Measurements from ENCODE around the gene MT1A. TPM values are rescaled to one million over a fixed set of nuclear protein-coding genes. Genes with fewer than 3 reads are reported as not detected.
A peak's percentile ranks its signal among the peaks of the same experiment; 100 is the strongest.

The MT1A gene
- total and polyA plus RNA-seq, 2 of the 8 experiments (the other 6 are each of a cell fraction or from before 2014, with no cell fraction given): not detected

- H3K27ac ChIP-seq (ENCODE audit: low read depth, low read length): no peak overlapping the region
- H4K91ac ChIP-seq (replicated peaks; ENCODE audit: insufficient read length, low read length): no peak overlapping the region
- H3K4me2 ChIP-seq (ENCODE audit: insufficient read depth in 1 of 2, low read depth in 2 of 2, low read length in 2 of 2): peak overlapping the region; percentile 42 to 63
- ChIA-PET CTCF (ENCODE audit: partially characterized antibody) (interaction anchor here (1.4 to 3.0 kb wide), 3 partner anchors 11 to 32 kb away, joined by 7 to 13 read pairs (median 8); no protein-coding TSS in a partner anchor), POLR2A (ENCODE audit: partially characterized antibody) (interaction anchor here (0.8 to 4.8 kb wide), 6 partner anchors 9 to 35 kb away, joined by 3 to 32 read pairs (median 5); partner anchors contain the start of genes MT1E, MT1G and MT1H)
- H3K79me1 ChIP-seq (ENCODE audit: low read depth, low read length): no peaks in the 10 kb centered on the region
- H3K23me2 ChIP-seq (ENCODE audit: low read depth, low read length): peaks cover 9% of the 10 kb centered on the region
- no peak overlapping the region for H4K5ac ChIP-seq (ENCODE audit: insufficient read length, low read depth, low read length)
- H2BK5ac ChIP-seq (ENCODE audit: low read depth, low read length): no peak overlapping the region
- no peak overlapping the region for H2AK5ac ChIP-seq (ENCODE audit: low read depth, low read length)
- H2BK15ac ChIP-seq (ENCODE audit: low read length): no peak overlapping the region
- no peaks in the 10 kb centered on the region for H3K9me3 ChIP-seq (ENCODE audit: insufficient read depth in 2 of 2, low read depth in 1 of 2, low read length in 1 of 2)
- no peak overlapping the region for H4K8ac ChIP-seq (ENCODE audit: extremely low read depth, insufficient read depth, low read length)
- H2AFZ ChIP-seq (ENCODE audit: low read length): no peak overlapping the region
- 2% methylated on average over 34 of the region's 40 CpGs; no CpG with 5 or more reads in 1 of the 2 experiments for WGBS, 2 experiments (ENCODE audit: extremely low coverage in 1 of 2, insufficient coverage in 1 of 2, insufficient read length in 1 of 2, insufficient replicate concordance in 2 of 2, low coverage in 1 of 2, low lambda C conversion rate in 2 of 2, missing lambda C conversion rate in 1 of 2)
- no peak overlapping the region for H2BK120ac ChIP-seq (replicated peaks; ENCODE audit: low read depth, low read length)
- H3K4me3 ChIP-seq (ENCODE audit: extremely low read depth in 1 of 4, insufficient read depth in 2 of 4, low read depth in 3 of 4, low read length in 4 of 4): peak overlapping the region in 2 of 4 experiments; percentile 6 to 46; a peak in 2 of 8 replicates
- H3K4me1 ChIP-seq (replicated peaks in 1 of 4; ENCODE audit: control insufficient read depth in 3 of 4, insufficient read depth in 4 of 4, low read length in 3 of 4): peaks cover 3 to 18% (median 7%) of the 10 kb centered on the region in 4 experiments
- peaks cover 14 to 26% of the 10 kb centered on the region in 2 experiments for H4K20me1 ChIP-seq (replicated peaks in 1 of 2; ENCODE audit: control insufficient read depth in 1 of 2, insufficient read depth in 2 of 2, low read length in 2 of 2)
- H3K27me3 ChIP-seq (replicated peaks in 1 of 4; ENCODE audit: control insufficient read depth in 3 of 4, extremely low read depth in 1 of 4, insufficient read depth in 3 of 4, low read length in 3 of 4): peaks cover 96 to 100% (median 100%) of the 10 kb centered on the region in 4 experiments
- H3K9ac ChIP-seq (replicated peaks in 1 of 4; ENCODE audit: extremely low read depth in 1 of 4, low read depth in 3 of 4, low read length in 3 of 4): no peak overlapping the region
- 0 out of 2 replicates have a peak overlapping the region, but pooled peaks have one; percentile 17 for H2BK12ac ChIP-seq (ENCODE audit: low read depth, low read length)
- H3K18ac ChIP-seq (ENCODE audit: extremely low read depth, low read length): peak overlapping the region; percentile 13; the same call in 1 of the 2 replicates
- no peak overlapping the region for H2BK20ac ChIP-seq (ENCODE audit: low read length)
- H3K56ac ChIP-seq (replicated peaks; ENCODE audit: insufficient read length, low read depth, low read length): no peak overlapping the region
- DNase-seq (ENCODE audit: low read depth in 1 of 2, low spot score in 2 of 2): peak in 1 of 2 experiments; percentile 66
- no peaks in the 10 kb centered on the region; a peak in 1 of 8 replicates for H3K36me3 ChIP-seq (ENCODE audit: control insufficient read depth in 2 of 4, insufficient read depth in 4 of 4, low read length in 3 of 4)
- no peak for FAIRE-seq
- no peak overlapping the region for H3K4ac ChIP-seq (replicated peaks; ENCODE audit: insufficient read length, low read depth, low read length)
- H3K79me2 ChIP-seq (ENCODE audit: control insufficient read depth in 1 of 2, insufficient read depth in 2 of 2, low read length in 2 of 2): no peaks in the 10 kb centered on the region
- no peak overlapping the region for H3K14ac ChIP-seq (ENCODE audit: insufficient read length)
- no peak overlapping the region for H3K23ac ChIP-seq (ENCODE audit: insufficient read length)
- no peak for TF ChIP-seq SP2 (IDR thresholded peaks at IDR 0.05; ENCODE audit: low read length)
- TF ChIP-seq RBBP5 (IDR thresholded peaks at IDR 0.05; ENCODE audit: borderline replicate concordance, low read depth, low read length): no peak
- no peak for TF ChIP-seq POLR2A (IDR thresholded peaks at IDR 0.05; ENCODE audit: control extremely low read depth in 1 of 2, low read depth in 2 of 2, low read length in 2 of 2)
- TF ChIP-seq RNF2 (IDR thresholded peaks at IDR 0.05; ENCODE audit: borderline replicate concordance, low read depth, low read length, missing control alignments, poor library complexity, severe bottlenecking): peak; percentile 10
- peak; percentile 35; the same call in 1 of the 2 replicates for TF ChIP-seq MAX (IDR thresholded peaks at IDR 0.05)
- TF ChIP-seq YY1 (IDR thresholded peaks at IDR 0.05; ENCODE audit: low read depth, low read length): no peak
- no peak for TF ChIP-seq EP300 (IDR thresholded peaks at IDR 0.05; ENCODE audit: borderline replicate concordance in 1 of 2, low read depth in 2 of 2, low read length in 2 of 2)
- no peak for TF ChIP-seq CHD1 (IDR thresholded peaks at IDR 0.05; ENCODE audit: low read depth, low read length)
- TF ChIP-seq MAFK (IDR thresholded peaks at IDR 0.05; ENCODE audit: low read depth, low read length): no peak
- TF ChIP-seq KDM1A (IDR thresholded peaks at IDR 0.05; ENCODE audit: borderline replicate concordance, low read length): no peak
- no peak for TF ChIP-seq ASH2L (IDR thresholded peaks at IDR 0.05; ENCODE audit: low read length)
- no peak for TF ChIP-seq TAF1 (IDR thresholded peaks at IDR 0.05; ENCODE audit: low read depth, low read length)
- no peak for TF ChIP-seq CHD2 (IDR thresholded peaks at IDR 0.05; ENCODE audit: low read length)
These were observed 3.0 kb upstream of the MT1A start for GRCh38 chr16:56635441-56635967.

Measured in H1 (cell line).